Osteoblast (primary cell): Measurements from ENCODE around the gene TRIM67. TPM values are rescaled to one million over a fixed set of nuclear protein-coding genes. Genes with fewer than 3 reads are reported as not detected.

Experiments used
- DNase-seq: peaks from one replicate; pipeline ENCODE4 v3.0.0; 2011; ENCODE audit warnings: low spot score, mixed read lengths; ENCODE audit not compliant: insufficient read length; ENCODE audit errors: missing footprints
- H2AFZ ChIP-seq: 2 replicates; pipeline ENCODE4 v1.6.0; 2011; ENCODE audit warnings: mild to moderate bottlenecking, low read length
- H3K27ac ChIP-seq: 2 replicates; pipeline ENCODE4 v1.5.1; 2011; ENCODE audit warnings: mild to moderate bottlenecking, low read depth, low read length, moderate library complexity
- H3K27me3 ChIP-seq: 2 replicates; pipeline ENCODE4 v1.6.0; 2012; ENCODE audit warnings: mild to moderate bottlenecking, control low read depth, inconsistent platforms, low read length, moderate library complexity; ENCODE audit not compliant: insufficient read depth
- H3K36me3 ChIP-seq: 2 replicates; pipeline ENCODE4 v1.5.1; 2011; ENCODE audit warnings: mild to moderate bottlenecking, low read length, control low read depth, moderate library complexity; ENCODE audit not compliant: insufficient read depth
- H3K4me1 ChIP-seq: 2 replicates; pipeline ENCODE4 v1.5.1; 2011; ENCODE audit warnings: mild to moderate bottlenecking, low read length, control low read depth, moderate library complexity; ENCODE audit not compliant: insufficient read depth
- H3K4me2 ChIP-seq: 2 replicates; pipeline ENCODE4 v1.6.0; 2011; ENCODE audit warnings: mild to moderate bottlenecking, low read length; ENCODE audit not compliant: insufficient read depth
- H3K4me3 ChIP-seq: fragments of 200-600 bp; sonication (generic); 3 replicates; pipeline ENCODE4 v1.5.1; 2012; ENCODE audit warnings: mild to moderate bottlenecking, low read length, inconsistent platforms; ENCODE audit not compliant: insufficient read depth
- H3K79me2 ChIP-seq: 2 replicates; pipeline ENCODE4 v1.6.0; 2012; ENCODE audit warnings: mild to moderate bottlenecking, low read length, control low read depth, inconsistent platforms; ENCODE audit not compliant: insufficient read depth
- H3K9me3 ChIP-seq: 2 replicates; pipeline ENCODE4 v1.5.1; 2011; ENCODE audit warnings: low read depth, low read length, control low read depth
- H4K20me1 ChIP-seq: 2 replicates; pipeline ENCODE4 v1.6.0; 2012; ENCODE audit warnings: mild to moderate bottlenecking, low read length, control low read depth; ENCODE audit not compliant: insufficient read depth
- total RNA-seq: library from RNA; depleted of rRNA; stranded (reverse); fragments of >200 nt; gene quantifications from 2 replicates; pipeline ENCODE4 v1.2.3, GENCODE V29; 2012
- TF ChIP-seq, protein P1 (sequence below): IDR thresholded peaks from 2 replicates; pipeline ENCODE4 v1.5.1; 2011; ENCODE audit warnings: mild to moderate bottlenecking, low read depth, low read length, moderate library complexity; ENCODE audit errors: extremely low read depth

Gene TRIM67
- total RNA-seq, 1 donor = 0.36 TPM

DNA sequence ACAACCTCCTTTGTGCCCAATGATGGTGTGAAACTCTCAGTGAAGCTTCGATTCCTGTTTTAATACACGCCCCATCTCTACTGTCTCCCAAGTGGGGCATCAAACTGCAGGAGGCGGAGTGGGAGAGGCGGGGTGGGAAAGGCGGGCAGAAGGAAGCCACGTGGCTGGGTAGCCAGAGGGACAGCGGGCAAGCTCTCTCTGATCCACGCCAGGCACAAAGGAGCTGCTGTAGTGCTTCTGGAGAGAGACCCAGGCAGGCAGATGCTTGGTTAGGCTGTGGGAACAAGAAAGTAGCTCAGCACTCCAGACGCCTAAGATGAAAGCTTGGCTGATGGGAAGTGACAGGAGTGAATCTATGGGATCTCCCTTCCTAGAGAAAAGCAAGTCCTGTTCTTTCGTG is 25.7 kb downstream of the TRIM67 start:
- Histone ChIP-seq H3K9me3 (no peaks in the 10 kb centered on the region), H3K27me3 (peaks cover 11% of the 10 kb centered on the region), H3K79me2 (no peaks in the 10 kb centered on the region), H3K4me3 (no peak overlapping the region), H3K4me2 (no peak overlapping the region), H3K4me1 (no peaks in the 10 kb centered on the region), H4K20me1 (no peaks in the 10 kb centered on the region), H2AFZ (no peak overlapping the region), H3K36me3 (no peaks in the 10 kb centered on the region), H3K27ac (no peak overlapping the region)
- DNase-seq = no peak
- TF ChIP-seq, protein P1, sequence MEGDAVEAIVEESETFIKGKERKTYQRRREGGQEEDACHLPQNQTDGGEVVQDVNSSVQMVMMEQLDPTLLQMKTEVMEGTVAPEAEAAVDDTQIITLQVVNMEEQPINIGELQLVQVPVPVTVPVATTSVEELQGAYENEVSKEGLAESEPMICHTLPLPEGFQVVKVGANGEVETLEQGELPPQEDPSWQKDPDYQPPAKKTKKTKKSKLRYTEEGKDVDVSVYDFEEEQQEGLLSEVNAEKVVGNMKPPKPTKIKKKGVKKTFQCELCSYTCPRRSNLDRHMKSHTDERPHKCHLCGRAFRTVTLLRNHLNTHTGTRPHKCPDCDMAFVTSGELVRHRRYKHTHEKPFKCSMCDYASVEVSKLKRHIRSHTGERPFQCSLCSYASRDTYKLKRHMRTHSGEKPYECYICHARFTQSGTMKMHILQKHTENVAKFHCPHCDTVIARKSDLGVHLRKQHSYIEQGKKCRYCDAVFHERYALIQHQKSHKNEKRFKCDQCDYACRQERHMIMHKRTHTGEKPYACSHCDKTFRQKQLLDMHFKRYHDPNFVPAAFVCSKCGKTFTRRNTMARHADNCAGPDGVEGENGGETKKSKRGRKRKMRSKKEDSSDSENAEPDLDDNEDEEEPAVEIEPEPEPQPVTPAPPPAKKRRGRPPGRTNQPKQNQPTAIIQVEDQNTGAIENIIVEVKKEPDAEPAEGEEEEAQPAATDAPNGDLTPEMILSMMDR = no peak

DNA sequence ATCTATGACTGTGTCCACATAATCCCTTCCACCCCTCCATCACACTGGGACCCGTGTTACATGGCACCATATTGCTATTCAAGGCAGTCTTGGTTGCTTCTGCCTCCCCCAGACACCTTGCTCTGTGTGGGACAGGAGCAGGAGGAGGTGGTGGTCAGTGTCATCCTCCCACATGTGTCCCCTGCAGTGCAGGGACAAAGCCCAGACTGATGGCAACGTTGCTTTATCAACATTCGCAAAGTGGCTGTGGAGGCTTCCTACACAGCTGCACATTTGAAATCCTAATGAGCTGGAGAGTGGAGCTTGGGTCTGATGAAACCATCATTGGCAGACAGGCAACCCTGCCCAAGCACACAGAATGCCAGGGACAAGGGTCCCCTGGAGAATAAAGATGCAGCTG is 26.2 kb downstream of the TRIM67 start:
- Histone ChIP-seq H3K9me3 (no peaks in the 10 kb centered on the region), H3K4me1 (no peaks in the 10 kb centered on the region), H3K79me2 (no peaks in the 10 kb centered on the region), H3K36me3 (no peaks in the 10 kb centered on the region), H3K27me3 (peaks cover 11% of the 10 kb centered on the region), H3K4me3 (no peak overlapping the region), H3K4me2 (no peak overlapping the region), H3K27ac (no peak overlapping the region), H2AFZ (no peak overlapping the region), H4K20me1 (no peaks in the 10 kb centered on the region)
- TF ChIP-seq, protein P1 = no peak
- no peak for DNase-seq

DNA sequence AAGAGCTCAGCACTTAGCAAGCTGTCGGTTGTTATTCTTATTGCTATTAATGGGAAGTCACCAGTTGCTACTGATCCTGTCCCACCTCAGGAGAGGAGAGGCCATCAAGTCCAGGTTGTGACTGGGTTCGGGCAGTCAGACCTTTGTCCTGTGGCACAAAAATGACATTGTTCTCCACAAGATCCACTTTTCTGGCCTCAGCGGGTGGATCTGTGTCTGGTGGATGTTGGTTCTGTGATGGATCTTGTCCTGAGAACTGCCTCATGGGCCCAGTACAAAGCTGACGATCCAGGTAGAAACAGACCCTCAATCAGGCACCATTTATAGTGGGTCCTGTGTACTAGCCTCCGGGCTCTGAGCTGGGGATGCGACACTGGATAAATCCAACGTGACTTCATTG is 26.9 kb downstream of the TRIM67 start:
- no peaks in the 10 kb centered on the region for H3K9me3 ChIP-seq
- no peak overlapping the region for H2AFZ ChIP-seq
- DNase-seq = no peak
- no peaks in the 10 kb centered on the region for H3K36me3 ChIP-seq
- H3K4me2 ChIP-seq = no peak overlapping the region
- TF ChIP-seq, protein P1 = no peak
- H3K79me2 ChIP-seq = no peaks in the 10 kb centered on the region
- H3K4me3 ChIP-seq = no peak overlapping the region
- H3K27me3 ChIP-seq = peaks cover 5% of the 10 kb centered on the region
- H3K4me1 ChIP-seq = no peaks in the 10 kb centered on the region
- no peaks in the 10 kb centered on the region for H4K20me1 ChIP-seq
- no peak overlapping the region for H3K27ac ChIP-seq

DNA sequence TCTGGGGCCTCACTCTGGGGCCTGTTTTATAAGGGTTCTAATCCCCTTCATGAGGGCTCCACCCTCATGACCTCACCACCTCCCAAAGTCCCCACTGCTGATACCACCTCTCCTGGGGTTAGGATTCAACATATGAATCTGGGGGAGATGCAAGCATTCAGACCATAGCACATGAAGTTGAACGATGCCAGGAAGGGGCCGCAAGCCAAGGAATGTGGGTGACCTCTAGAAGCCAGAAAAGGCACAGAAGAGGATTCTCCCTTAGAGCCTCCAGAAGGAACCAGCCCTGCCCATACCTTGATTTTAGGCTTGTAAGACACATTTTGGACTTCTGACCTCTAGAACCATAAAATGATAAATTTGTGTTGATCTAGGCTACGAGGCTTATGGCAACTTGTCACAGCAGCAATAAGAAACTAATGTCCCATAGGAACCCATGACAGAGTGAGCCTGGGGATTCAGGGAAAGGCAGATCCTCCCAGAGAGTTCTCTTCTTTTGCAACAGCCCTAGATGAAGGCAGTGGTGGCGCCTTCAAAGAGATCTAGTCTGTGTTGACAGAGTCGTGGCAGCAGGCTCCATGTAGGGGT is 27.9 kb downstream of the TRIM67 start:
- Histone ChIP-seq H3K36me3 (no peaks in the 10 kb centered on the region), H3K27me3 (peaks cover 2% of the 10 kb centered on the region), H3K4me2 (no peak overlapping the region), H2AFZ (no peak overlapping the region), H3K79me2 (no peaks in the 10 kb centered on the region), H3K4me3 (no peak overlapping the region), H3K4me1 (no peaks in the 10 kb centered on the region), H3K9me3 (no peaks in the 10 kb centered on the region), H4K20me1 (no peaks in the 10 kb centered on the region), H3K27ac (no peak overlapping the region)
- TF ChIP-seq, protein P1 = no peak
- DNase-seq = no peak
